Activated naive CD4-positive, alpha-beta T cell treated with anti-CD3 and anti-CD28 coated beads, Interleukin-2, amount 50 U/mL, for 16 hours (primary cell): Measurements from ENCODE around the gene GPATCH1.

ENCODE experiments used
- DNase-seq: peaks from one replicate; pipeline ENCODE4 v3.0.0-alpha.2; 2020

Gene GPATCH1

DNA sequence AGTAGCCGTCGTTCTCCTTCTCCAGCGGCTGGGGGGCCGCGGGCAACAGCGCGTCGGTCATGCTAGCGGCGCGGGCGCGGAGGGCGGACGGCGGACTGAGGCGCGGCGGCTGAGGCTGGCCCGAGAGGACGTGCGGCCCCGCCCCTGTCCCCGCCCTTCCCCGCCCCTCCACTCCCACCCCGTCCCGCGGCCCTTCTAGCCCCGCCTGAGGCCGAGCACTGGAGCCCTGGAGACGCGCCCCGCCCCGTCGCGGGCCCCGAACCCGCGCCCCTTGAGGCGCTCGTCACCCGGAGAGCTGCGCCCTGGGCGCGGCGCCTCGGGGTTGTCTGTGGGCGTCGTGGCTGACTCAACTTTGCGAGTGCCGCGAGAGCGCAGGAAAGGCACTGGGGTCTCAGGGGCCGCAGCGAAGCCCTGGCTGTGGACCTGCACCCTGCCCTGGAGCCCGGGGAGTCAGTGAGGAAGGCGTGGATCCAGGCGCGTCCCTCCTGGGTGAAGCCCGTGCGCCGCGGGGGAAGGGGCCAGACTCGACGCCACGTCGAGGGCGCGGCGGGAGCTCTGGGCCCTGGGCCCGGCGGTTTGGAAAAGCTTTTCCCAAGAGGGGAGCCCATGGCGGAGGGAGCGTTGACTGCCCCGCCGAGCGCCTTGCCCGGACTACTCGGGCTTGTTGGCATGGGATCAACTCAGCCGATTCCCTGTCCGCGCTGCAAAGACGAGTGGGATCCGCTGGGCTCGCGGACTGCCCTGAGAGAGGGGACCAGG, 16.0 kb upstream of the GPATCH1 start, which contains the start of gene RHPN2:
Gene RHPN2 (minus strand): TSS at position 97 of the 759 bp plus-strand sequence. CDS start 36 bp downstream, at position 61.
- DNase-seq, result peak; percentile 68

DNA sequence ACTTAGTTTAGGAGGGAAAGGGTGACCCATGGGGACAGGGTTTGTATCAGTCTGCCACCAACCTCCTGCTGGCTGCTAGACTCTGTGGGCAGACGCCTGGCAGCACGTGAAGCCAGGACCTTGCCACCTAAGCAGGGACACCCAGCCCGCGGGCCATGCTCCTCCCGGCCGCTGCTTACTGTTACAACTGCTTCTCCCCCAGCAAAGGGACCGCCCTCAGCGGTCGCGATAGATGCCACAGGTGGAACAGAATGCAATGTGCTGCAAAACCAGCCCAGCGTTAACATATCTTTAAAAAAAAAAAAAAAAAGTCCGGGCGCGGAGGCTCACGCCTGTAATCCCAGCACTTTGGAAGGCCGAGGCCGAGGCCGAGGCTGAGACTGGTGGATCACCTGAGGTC, 14.4 kb upstream of the GPATCH1 start:
- no peak for DNase-seq

DNA sequence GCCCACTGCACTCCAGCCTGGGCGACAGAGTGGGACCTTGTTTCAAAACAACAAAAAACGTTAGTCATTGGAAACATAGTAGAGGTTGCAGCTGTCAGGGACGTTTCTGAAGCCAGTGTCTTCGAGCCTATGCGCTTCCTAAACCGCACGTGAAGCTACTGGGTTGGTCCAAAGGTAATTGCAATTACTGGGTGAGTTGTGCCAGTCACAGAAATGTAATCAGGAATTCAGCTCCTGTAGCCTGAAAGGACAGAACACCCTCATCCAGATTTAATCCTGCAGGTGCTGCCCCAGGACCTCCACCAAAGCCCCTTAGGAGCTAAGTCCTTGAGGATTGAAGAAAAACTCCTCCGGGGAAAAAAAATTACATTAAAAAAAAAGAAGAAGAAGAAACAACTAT, 13.9 kb upstream of the GPATCH1 start:
- no peak for DNase-seq

DNA sequence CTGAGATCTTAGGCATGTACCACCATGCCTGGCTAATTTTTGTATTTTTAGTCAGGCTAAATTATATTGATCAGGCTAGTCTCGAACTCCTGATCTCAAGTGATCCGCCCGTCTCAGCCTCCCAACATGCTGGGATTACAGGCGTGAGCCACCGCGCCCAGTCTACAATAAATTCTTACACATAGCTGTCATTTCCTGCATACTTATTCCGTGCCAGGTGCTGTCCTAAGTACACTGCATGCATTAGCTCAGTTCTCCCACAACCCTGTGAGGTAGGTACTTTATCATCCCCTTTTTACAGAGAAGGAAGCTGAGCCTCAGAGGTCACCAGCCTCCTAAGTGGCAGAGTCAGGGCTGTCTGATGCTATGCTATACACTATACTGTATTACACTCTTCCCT, 9.1 kb upstream of the GPATCH1 start:
- no peak for DNase-seq

DNA sequence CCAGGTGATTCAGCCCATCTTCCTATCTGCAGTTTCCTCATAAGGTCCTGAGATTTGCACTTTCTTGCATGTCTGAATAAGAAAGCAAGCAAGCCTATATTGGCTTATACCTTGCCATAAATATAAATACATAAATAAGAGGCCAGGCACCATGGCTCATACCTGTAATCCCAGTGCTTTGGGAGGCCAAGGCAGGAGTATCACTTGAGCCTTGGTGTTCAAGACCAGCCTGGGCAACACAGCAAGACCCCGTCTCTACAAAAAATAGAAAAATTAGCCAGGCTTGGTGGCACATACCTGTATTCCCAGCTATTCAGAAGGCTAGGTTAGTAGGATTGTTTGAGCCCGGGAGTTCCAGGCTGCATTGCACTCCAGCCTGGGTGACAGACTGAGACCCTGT, 5.5 kb upstream of the GPATCH1 start:
- no peak for DNase-seq

DNA sequence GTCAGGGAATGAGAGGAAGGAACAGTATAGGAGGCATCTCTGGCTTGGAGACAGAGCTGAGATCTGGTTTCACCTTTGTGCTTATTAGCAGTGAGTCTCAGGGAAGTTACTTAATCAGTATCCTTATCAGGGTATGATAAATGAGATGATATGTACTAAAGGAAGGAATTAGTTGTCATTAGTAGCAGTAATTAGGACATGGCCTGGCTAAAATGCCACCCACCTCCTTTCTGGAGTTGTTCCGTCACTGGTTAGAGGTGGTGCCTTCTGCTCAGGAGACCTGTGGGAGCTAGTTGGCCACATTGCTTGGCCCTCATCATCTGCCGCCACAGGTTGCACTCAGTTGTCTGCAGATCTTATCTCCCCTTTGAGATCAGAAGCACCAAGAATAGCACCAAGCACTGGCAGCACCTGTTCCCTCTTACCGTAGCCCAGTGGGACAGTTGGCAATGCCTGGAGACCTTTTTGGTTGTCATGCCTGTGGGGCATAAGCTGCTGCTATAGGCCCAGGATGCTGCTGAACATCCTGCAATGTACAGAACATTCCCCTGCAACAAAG, 4.7 kb downstream of the GPATCH1 start:
- DNase-seq, result no peak

DNA sequence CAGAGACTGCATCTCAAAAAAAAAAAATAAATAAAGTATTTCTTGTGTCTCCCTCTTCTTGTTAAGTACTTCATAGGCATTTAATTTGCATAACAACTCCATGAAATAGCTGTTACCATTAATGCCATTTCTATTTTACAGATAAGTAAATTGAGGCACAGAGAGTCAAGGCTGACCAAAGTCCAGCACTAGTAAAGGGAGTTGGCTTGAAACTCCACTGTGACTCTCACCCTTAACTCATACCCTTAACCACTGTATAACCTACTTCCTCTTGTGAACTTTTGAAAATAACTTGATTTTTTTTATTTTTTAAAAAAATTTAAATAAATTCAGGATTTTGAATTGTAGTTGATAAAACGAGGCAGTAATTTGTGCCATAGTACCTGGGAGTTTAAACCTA, 6.0 kb downstream of the GPATCH1 start:
- no peak for DNase-seq

DNA sequence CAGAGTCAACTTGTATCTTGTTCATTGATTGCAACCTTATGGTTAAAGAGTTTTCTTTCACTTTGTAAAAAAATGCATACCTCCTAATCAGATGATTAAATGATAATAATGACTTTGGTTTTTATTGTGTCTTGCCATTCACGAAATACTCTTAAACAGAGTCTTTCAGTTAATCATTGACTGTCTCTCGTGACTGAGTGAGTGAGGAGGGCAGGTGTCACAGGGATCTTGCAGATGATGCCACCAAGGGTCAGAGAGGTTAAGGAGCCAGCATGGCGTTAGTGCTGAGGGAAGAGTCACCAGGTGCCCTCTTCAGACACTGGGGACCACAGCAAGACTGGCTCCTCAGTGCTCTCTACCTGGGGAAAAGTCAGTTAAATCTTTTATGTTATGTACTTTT, 8.0 kb downstream of the GPATCH1 start:
- no peak for DNase-seq

DNA sequence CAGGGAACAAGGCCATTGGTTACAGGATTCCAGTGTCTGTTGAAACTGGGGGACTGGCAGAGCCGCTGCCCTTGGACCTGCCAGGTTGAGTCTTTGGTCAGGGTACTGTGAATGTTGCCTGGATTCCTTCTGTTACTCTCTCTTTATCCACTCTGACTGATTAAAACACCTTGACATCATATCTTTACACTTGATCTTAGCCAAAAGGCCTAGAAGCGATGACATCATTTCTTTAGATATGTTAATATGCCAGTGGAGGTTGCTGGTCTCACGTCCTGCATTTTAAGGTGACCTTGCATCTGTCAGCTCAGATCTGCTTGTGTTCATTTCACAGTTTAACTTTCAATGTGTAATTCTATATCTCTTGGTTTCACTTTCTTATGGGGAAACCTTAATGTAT, 9.2 kb downstream of the GPATCH1 start:
- no peak for DNase-seq

DNA sequence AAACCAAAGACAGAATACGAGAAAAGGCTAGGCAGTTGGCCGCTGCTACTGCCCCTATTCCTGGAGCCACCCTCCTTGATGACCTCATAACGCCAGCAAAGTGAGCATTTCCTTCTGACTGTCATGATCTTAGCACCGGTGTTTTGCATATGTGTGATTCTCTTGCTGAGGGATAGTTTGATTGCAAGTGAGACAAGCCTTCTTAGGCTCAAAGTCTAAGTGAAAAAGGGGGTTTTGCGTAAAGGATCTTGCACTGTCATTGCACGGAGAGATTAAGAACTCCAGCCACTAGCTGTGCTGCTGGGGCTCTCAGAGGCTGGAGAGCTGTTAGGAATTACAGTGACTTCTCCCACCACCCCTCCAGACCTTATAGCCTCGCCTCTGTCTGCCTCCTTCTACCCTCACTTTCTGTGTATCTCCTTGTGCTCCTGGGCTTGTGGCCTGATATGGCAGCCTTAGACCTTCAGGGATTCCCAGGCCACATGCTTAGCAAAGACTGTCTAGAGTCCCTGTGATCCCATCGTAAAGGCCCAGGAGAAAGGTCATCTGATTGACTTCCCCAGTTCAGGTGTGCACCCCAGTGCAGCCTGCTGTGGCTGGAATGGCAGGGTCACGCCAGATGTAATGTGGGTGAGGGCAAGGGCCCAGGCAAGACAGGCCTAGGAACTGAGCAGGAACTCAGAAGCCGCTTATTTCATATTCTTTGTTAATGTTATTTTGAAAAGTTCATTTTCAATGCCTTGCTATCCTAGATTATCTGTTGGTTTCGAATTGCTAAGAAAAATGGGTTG, 12.6 kb downstream of the GPATCH1 start:
- DNase-seq, result no peak

DNA sequence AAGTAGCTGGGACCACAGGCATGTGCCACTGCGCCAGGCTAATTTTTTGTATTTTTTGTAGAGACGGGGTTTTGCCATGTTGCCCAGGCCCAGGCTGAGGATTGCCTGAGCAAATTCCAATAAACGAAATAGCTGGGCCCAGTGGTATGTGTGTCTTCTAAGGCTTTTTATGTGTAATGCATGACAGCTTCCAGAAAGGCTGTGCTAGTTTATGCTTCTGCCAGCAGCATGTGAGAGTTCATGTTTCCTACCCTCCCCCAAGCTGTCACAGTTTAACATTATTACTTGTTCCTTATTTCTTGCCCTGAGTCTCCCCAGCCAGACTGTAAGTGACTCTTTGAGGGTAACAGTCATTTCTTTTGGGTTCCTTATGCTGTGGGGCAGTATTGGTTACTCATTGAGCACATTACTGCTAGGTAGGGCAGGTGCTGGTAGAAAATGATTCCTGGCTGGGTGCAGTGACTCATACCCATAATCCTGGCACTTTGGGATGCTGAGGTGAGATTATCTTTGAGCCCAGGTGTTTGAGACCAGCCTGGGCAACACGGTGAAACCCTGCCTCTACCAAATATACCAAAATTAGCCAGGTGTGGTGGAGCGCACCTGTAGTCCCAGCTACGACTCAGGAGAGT, 13.6 kb downstream of the GPATCH1 start:
- DNase-seq, result no peak

DNA sequence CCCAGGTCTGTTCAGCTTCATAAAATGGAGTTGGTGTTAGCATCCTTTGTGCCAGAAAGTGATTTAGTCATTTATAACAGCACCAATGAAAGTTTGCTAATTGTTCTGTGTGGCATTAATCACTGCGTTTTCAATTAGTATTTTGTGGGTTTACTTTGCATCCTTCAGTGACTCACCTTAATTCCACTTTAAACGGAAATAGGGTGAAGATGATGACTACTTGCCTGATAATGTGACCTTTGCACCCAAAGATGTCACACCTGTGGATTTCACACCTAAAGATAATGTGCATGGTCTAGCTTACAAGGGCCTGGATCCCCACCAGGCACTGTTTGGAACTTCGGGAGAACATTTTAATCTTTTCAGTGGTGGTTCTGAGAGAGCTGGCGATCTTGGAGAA, 15.0 kb downstream of the GPATCH1 start:
- DNase-seq, result no peak

DNA sequence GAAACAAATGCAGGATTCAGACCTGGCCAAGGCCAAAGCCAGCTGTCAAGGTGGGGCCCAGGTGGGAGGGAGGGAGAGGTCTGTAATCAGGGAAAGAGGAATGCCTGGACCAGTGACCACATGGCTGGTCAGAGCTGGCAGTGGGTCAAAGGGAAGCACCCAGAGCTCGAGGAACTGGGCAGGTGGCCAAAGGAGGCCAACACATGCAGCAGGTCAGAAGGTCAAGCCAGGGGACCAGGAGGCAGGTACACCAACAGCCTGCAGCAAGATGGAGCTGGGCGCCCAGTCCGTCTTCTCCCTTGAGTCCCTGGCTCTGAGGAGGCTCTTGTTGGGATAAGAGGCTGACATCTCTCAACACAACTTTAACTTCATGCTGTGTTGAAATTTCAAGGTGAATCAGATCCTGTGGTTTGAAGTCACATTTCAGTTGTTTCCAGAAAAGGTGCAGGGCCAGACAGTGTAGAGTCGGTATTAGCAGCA, 17.1 kb downstream of the GPATCH1 start:
- DNase-seq, result no peak

DNA sequence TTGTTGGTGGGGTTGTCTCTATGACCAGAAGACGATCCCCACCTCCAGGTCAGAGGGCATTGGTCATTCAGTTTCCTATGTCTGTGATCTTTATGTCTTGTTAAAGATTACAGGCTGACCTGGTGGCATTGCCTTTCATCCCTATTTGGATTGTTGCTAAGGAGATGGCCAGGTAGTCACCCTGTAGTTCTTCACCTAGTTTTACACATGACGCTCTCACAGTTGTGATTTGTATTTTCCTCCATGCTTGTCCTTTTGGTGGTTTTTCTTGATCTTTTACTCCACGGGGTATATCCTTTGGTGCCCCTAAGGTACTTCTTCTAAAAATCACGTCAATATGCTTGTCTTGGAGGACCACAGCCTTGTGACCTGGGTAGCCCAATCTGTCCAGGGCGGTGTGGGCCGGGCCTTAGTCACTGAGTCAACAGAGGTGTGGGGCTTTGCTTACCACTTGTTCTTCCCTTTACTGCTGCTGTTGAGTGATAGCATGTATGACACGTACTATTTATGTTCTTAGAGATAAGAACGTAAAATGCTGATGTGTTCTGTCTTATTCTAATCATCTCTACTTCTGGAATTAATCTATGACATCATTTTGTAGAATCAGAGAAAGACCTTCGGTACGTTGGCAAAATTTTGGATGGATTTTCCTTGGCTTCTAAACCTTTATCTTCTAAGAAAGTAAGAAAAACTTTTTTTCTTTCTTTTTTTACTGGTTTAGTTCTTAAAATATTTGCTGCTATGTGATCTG, 20.1 kb downstream of the GPATCH1 start:
- DNase-seq, result no peak

DNA sequence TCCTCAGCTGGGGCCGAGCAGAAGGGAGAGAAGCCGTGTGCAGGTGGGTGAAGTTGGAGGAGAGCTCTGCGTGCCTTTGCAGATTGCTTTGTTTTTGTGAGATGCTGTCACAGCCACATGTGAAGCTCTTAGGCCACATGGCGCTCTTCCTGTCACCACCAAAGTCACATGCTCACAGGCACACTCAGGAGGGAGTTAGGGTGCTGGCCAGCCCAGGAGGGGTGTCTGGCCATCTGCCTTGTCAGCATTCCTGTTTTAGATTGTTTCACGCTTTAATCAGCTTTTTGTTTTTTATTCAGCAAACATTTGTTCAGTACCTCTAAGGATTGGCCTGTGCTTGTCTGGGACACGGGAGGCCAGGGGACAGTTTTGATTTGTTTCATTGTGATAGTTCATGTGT, 21.9 kb downstream of the GPATCH1 start:
- DNase-seq, result no peak

DNA sequence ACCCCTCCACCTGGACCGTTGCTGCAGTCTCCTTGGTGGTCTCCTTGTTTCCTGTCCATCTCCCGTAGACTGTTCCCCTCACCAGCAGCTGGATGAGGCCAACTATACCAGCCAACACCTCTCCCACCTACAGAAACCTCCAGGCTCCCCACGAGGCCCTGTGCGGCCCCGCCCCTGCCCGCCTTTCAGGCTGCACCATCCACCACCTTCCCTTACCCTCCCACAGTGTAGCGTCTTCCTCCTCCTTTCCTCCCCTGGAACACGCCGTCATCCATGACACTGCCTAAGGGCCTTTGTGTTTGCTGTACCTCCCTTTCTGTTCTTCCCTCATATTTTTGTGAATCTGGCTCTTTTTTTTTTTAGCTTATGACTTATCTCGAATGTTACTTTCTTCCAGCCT, 27.2 kb downstream of the GPATCH1 start:
- no peak for DNase-seq

DNA sequence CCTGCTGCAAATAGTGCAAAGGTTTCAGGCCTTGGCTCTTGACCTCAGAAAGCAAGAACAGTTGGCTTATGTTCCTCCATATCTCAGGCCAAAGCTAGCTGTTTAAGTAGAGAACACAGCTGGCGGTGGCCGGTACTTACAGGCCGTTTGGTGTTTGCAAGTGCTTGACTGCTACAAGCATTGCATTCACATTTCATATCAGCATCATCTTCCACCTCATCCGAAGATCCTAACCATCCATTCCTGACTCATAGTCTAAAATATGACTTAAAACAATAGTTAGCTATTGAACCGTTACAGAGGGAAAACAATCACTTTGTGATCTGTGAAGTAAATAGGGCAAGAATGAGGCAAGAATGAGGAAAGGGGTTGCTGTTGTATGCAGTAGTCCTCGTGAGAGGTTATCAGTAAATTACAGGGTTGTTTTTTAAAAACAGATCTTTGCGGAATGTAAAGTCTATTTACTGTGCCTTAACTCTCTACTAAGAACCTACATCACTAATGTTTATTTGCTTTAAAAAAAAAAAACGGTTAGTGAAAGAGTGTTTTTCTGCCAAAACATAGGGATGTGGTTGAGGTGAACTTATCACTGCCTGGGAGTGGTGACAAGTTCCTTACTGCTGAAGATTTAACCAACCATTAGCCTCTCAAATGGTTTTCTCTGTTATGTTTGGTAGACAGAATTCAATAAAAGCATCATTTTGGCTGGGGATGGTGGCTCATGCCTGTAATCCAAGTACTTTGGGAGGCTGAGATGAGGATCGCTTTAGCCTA, 29.3 kb downstream of the GPATCH1 start:
- no peak for DNase-seq

DNA sequence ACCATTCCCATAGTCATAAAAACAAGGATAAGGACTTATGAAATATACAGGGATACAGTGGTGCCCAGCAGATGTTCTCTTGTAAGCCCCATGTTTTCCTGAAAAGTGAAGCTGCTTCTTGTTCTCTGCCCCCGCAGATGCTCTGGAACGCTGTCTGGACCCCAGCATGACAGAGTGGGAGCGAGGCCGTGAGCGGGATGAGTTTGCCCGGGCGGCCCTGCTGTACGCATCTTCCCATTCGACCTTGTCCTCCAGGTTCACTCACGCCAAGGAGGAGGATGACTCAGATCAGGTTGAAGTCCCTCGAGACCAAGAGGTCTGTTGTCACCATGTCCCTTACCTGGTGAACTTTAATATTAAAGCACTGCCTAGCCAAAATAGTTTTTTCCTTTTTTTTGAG, 30.6 kb downstream of the GPATCH1 start:
- no peak for DNase-seq

DNA sequence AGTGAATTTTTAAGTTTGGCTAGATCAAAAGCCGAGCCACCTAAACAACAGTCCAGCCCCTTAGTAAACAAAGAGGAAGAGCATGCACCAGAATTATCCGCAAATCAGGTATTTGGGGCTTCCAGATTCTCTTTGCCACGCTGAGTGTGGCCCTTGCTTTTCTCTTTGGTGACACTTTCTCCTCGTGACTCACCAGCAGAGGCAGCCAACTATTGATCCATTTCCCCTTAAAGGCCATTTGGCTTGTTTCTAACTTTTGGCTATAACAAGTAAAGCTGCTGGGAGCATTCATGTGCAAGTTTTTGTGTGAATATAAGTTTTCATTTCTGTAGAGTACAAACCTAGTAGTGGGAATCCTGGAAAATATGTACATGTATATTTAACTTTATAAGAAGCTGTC, 33.3 kb downstream of the GPATCH1 start:
- DNase-seq, result no peak

DNA sequence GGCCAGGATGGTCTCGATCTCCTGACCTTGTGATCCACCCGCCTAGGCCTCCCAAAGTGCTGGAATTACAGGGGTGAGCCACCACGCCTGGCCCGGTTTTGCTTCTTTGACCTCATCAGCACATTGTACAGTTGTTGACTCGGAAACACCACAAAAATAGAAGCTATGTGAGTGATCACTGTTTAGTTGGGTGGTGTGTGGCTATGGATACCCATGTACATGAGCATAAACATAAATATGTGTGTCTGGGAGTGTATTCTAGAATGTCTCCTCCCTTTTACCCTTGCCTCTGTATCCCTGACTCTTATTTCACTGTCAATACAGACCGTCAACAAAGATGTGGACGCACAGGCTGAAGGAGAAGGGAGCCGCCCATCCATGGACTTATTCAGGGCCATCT, 36.5 kb downstream of the GPATCH1 start:
- no peak for DNase-seq

DNA sequence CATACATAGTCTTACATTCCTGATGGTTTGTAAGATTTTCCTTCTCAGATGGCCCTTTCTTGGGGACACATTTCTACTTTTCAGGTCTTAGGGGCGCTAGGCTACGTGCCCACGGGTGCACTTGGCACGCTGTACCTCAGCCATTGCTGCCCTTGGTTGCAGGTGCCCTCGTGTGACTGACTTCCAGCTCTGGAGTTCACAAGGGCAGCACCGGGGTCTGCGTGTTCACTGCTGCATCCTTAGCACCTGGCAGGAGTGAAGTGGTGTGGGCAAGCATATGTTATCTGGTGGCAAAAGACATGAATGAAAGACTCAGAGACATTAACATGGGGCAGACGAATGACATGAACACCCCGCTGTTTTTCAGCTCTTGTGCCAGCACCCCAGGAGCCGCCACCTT, 37.7 kb downstream of the GPATCH1 start:
- DNase-seq, result no peak
